ENCODE results near the gene SFTA2.
"Not testable (repeated sequence)": the region's sequence is repeated elsewhere in the genome, so short reads cannot be mapped to it uniquely, and the experiment has no call there.

Gene SFTA2

GRCh38 chr6:30942338-30943060 is 10.5 kb upstream of the SFTA2 start:
- DNase-seq, result no peak

- no peak for DNase-seq
Observed at GRCh38 chr6:30940361-30940986, 8.5 kb upstream of the SFTA2 start, which contains the start of gene MUCL3. Gene MUCL3 (plus strand): TSS chr6:30940973. CDS start chr6:30941000, 27 bp downstream.

GRCh38 chr6:30939473-30939872 is 7.5 kb upstream of the SFTA2 start:
- no peak for DNase-seq

- no peak for DNase-seq
Observed at GRCh38 chr6:30938730-30939129, 6.8 kb upstream of the SFTA2 start.

GRCh38 chr6:30937265-30937664 is 5.3 kb upstream of the SFTA2 start:
- DNase-seq, result no peak

GRCh38 chr6:30935018-30935417 is 3.0 kb upstream of the SFTA2 start:
- DNase-seq, result no peak

GRCh38 chr6:30932665-30933365 is 845 bp upstream of the SFTA2 start:
- DNase-seq, result no peak

GRCh38 chr6:30931272-30931671 is 698 bp downstream of the SFTA2 start:
- no peak for DNase-seq

GRCh38 chr6:30930506-30930905 is 1.5 kb downstream of the SFTA2 start:
- DNase-seq, result no peak

GRCh38 chr6:30928677-30929076 is 3.3 kb downstream of the SFTA2 start:
- no peak for DNase-seq

- not testable (repeated sequence) for DNase-seq
Observed at GRCh38 chr6:30927080-30927479, 4.9 kb downstream of the SFTA2 start.

- no peak for DNase-seq
Observed at GRCh38 chr6:30926644-30927043, 5.3 kb downstream of the SFTA2 start.

GRCh38 chr6:30924040-30924627 is 7.8 kb downstream of the SFTA2 start:
- DNase-seq, result not testable (repeated sequence)

GRCh38 chr6:30922447-30922852 is 9.5 kb downstream of the SFTA2 start:
- DNase-seq, result no peak

- no peak for DNase-seq
Observed at GRCh38 chr6:30918670-30919069, 13.3 kb downstream of the SFTA2 start.

GRCh38 chr6:30917487-30917886 is 14.5 kb downstream of the SFTA2 start:
- no peak for DNase-seq

GRCh38 chr6:30917041-30917440 is 14.9 kb downstream of the SFTA2 start:
- no peak for DNase-seq

GRCh38 chr6:30915591-30915946 is 16.4 kb downstream of the SFTA2 start:
- DNase-seq, result peak; percentile 3

GRCh38 chr6:30914854-30915590 is 16.9 kb downstream of the SFTA2 start:
- no peak for DNase-seq

GRCh38 chr6:30914076-30914853 is 17.7 kb downstream of the SFTA2 start, which contains the start of gene VARS2:
Gene VARS2 (plus strand): TSS chr6:30914238. CDS start chr6:30914837, 599 bp downstream.
- peak; percentile 85 for DNase-seq

- no peak for DNase-seq
Observed at GRCh38 chr6:30913721-30914075, 18.3 kb downstream of the SFTA2 start.

All from NCI-H510A (cell line).